Large intestine (tissue), 3 donors: ENCODE data around the gene TBL1XR1. TPM values are rescaled to one million over a fixed set of nuclear protein-coding genes. Genes with fewer than 3 reads are reported as not detected.

Experiments used
- DNase-seq, 2 donors: peaks; one replicate each; pipeline versions ENCODE4 v3.0.0 to v3.0.0-alpha.2; 2013
- H3K27ac ChIP-seq: one replicate; pipeline ENCODE4 v1.5.1; 2013; ENCODE audit warnings: low read length
- H3K27me3 ChIP-seq: 2 replicates; pipeline ENCODE4 v1.6.1; 2013; ENCODE audit warnings: low read length; ENCODE audit not compliant: control insufficient read depth, insufficient read depth
- H3K36me3 ChIP-seq: 2 replicates; pipeline ENCODE4 v1.6.1; 2013; ENCODE audit warnings: low read length; ENCODE audit not compliant: control insufficient read depth, insufficient read depth
- H3K4me1 ChIP-seq: one replicate; pipeline ENCODE4 v1.6.1; 2013; ENCODE audit warnings: low read length; ENCODE audit not compliant: control insufficient read depth, insufficient read depth
- H3K4me3 ChIP-seq: one replicate; pipeline ENCODE4 v1.5.1; 2013; ENCODE audit warnings: low read length
- H3K9me3 ChIP-seq: one replicate; pipeline ENCODE4 v1.6.1; 2013; ENCODE audit warnings: mild to moderate bottlenecking, low read depth, low read length, moderate library complexity; ENCODE audit not compliant: control insufficient read depth
- WGBS: methylation state at CpG from one replicate; pipeline ENCODE4 v1.1.5; 2013; ENCODE audit warnings: low lambda C conversion rate; ENCODE audit not compliant: insufficient coverage; 5-methylcytosine and 5-hydroxymethylcytosine counted together
- polyA plus RNA-seq: library from polyadenylated mRNA; unstranded; fragments of 120-200 nt; gene quantifications from one replicate; pipeline ENCODE4 v1.2.1, GENCODE V29; 2013

Gene TBL1XR1
- polyA plus RNA-seq, 1 donor: 75.7 TPM

DNA sequence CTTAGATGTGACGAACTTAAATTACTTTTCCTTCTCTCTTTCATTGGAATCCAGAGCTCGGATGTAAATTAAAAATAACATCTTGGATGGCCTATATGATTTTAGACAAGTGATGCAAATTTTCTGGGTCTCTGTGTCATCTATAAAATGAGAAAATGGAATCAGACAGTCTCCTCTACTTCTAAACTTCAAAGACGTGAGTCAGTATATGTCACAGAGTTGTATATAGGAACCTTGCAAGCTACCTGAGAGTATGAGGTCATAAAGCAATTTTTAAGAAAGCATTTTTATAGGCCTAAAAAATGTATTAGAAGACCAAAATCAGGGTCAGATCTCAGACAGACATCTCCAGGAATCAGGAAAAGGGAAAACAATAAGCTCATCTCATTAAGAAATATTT lies 128.3 kb downstream of the TBL1XR1 start:
- H3K9me3 ChIP-seq: no peaks in the 10 kb centered on the region
- no peaks in the 10 kb centered on the region for H3K36me3 ChIP-seq
- H3K27me3 ChIP-seq: no peaks in the 10 kb centered on the region
- no peak for DNase-seq
- 100% methylated on average over 1 of the region's 3 CpGs for WGBS
- H3K4me3 ChIP-seq: no peak overlapping the region
- H3K27ac ChIP-seq: no peak overlapping the region
- no peaks in the 10 kb centered on the region for H3K4me1 ChIP-seq

DNA sequence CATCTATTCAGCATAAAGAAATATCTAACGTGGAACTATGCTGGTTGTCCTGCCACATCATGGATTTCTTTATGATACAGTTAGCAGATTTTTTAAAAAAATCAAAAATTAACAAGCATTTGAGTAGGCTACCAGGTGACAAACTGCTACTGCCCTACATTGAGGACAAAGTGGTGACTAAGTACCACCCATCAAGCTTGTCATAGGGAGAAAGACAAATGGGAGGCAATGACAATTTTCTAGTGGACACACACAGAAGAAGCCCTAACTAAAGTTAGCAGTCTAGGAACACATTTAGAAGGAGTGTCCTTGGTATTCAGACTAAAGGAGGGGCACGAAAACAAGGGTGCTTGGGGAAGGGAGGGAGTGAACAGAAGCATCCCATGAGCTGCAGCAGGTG lies 131.2 kb downstream of the TBL1XR1 start:
- no peak for DNase-seq
- Histone ChIP-seq H3K27me3 (no peaks in the 10 kb centered on the region), H3K9me3 (no peaks in the 10 kb centered on the region), H3K36me3 (no peaks in the 10 kb centered on the region), H3K4me1 (no peaks in the 10 kb centered on the region), H3K4me3 (no peak overlapping the region), H3K27ac (no peak overlapping the region)
- WGBS: 100% methylated on average over 1 of the region's 2 CpGs

DNA sequence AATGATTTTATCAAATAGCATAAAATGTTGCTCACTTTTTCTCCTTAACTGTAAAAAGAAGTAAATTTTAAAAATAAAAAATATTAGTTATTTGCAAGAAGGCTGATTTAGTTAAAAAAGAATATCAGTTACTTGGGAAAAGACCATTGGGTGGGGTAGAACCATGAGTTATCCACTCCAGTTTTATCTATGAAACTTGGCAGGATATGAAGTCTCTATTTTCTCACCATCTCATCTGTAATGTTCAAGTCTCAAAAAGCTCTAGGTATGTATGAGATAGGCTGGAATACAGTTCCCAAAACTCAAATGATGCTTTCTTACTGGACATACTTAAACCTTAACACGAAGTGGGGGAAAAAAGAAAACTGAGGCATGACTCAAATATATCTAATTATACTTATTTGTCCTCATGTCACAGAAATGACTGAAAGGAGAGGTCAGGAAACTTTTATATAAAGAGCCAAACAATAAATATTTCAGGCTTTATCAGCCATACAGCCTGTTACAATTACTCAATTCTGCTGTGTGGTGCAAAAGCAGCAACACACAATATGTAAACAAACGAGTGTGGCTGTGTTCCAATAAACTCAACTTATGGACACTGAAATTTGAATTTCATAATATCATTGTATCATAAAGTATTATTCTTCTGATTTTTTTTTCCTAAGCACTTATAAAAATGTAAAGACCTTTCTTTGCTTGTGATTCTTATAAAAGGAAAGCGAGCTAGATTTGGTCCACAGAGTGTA lies 131.8 kb downstream of the TBL1XR1 start:
- DNase-seq: no peak
- no peaks in the 10 kb centered on the region for H3K36me3 ChIP-seq
- 100% methylated on average over 1 of the region's 3 CpGs for WGBS
- no peak overlapping the region for H3K27ac ChIP-seq
- no peaks in the 10 kb centered on the region for H3K9me3 ChIP-seq
- H3K4me3 ChIP-seq: no peak overlapping the region
- H3K4me1 ChIP-seq: no peaks in the 10 kb centered on the region
- no peaks in the 10 kb centered on the region for H3K27me3 ChIP-seq

DNA sequence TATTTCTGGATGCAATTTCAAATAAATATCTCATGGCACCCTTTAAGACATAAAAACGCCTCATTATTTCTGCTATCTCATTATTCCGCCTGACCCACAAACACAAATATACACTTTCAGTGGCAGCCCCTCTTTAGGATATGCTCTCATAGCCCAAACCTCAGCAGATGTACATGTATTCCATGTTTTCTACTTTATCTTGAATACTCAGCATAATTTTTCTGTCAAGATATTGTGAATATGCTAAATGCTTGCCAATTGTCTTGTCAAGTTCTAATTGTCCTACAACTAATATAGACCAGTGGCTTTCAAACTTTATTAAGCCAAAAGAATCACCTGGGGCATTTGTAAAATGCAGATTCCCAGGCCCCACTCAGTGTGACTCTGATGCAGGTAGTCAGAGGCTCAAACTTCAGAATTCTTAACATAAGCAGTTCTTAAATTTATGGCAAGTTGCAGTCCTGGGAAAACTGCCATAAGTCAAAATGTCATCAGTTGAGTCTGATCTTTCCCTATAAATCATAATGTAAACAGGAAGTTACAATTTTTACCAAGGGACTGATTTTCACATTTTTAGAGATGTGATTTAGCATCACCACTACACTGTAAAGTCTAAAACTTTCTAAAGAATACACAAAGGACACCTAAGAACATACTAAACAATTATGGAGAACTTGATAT lies 135.1 kb downstream of the TBL1XR1 start:
- H3K4me1 ChIP-seq: peaks cover 4% of the 10 kb centered on the region
- 100% methylated on average over 1 of the region's 2 CpGs for WGBS
- H3K36me3 ChIP-seq: no peaks in the 10 kb centered on the region
- H3K27ac ChIP-seq: no peak overlapping the region
- no peaks in the 10 kb centered on the region for H3K27me3 ChIP-seq
- no peaks in the 10 kb centered on the region for H3K9me3 ChIP-seq
- DNase-seq: no peak
- H3K4me3 ChIP-seq: no peak overlapping the region

DNA sequence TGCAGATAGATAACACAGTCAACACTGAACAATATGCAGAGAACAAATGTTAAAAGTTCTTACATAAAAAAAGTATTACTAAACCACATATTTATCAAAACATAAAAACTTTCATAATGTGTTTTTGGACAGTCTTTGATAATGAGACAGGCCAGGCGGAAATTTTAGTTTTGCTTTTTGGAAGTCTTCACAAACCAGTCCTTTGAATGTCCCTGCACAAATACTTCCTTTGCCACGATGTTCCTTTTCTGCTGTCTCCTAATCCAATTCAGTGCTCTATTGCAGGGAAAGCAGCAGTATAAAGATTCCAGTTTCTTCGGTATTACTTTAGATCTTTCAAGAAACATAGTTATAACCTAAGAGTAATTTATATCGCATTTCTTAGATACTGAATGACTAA lies 135.9 kb downstream of the TBL1XR1 start:
- H3K4me1 ChIP-seq: peaks cover 4% of the 10 kb centered on the region
- 94% methylated on average over 4 of the region's 4 CpGs for WGBS
- no peaks in the 10 kb centered on the region for H3K36me3 ChIP-seq
- no peak for DNase-seq
- no peak overlapping the region for H3K4me3 ChIP-seq
- no peaks in the 10 kb centered on the region for H3K27me3 ChIP-seq
- no peak overlapping the region for H3K27ac ChIP-seq
- H3K9me3 ChIP-seq: no peaks in the 10 kb centered on the region

DNA sequence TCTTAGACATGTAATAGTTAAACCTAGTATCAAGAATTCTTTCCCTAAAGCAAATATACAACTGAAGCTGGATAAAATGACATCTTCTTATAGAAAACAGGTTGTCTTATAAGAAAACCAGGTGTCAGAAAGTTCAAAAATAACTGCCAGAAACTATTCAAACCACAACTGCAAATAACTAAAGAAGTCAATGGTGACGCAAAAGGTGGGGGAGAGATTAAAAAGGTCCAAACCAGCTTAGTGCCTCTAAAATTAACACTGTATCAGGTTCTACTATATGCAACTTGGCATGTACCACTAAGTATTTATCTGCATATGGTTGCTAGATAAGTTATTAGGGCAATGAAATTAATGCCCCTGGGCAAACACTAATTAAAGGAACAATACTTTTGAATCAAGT lies 136.8 kb downstream of the TBL1XR1 start:
- no peak overlapping the region for H3K27ac ChIP-seq
- H3K4me3 ChIP-seq: no peak overlapping the region
- WGBS: no CpG with 5 or more reads among the region's 1 CpG
- H3K4me1 ChIP-seq: peaks cover 4% of the 10 kb centered on the region
- H3K27me3 ChIP-seq: no peaks in the 10 kb centered on the region
- no peak for DNase-seq
- no peaks in the 10 kb centered on the region for H3K36me3 ChIP-seq
- H3K9me3 ChIP-seq: no peaks in the 10 kb centered on the region

DNA sequence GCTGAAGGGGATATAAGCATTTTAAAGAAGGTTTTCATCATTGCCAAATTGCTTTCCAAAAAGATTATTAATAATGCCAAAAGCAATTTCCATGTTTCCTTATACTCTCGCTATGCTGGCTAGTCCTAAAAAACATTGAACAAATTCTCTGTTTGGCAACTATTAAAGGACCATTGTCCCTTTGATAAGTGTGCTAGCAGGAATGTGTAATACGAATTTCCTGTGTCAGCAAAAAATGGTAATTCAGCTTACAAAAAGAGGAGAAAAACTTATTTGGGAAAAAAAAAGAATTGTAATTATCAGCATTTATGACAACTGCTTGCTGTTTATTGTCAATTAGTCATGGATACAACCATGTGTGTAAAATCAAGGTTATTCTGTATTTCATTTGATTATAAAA lies 138.6 kb downstream of the TBL1XR1 start:
- Histone ChIP-seq H3K36me3 (no peaks in the 10 kb centered on the region), H3K4me3 (no peak overlapping the region), H3K4me1 (peaks cover 4% of the 10 kb centered on the region), H3K27me3 (no peaks in the 10 kb centered on the region), H3K27ac (no peak overlapping the region), H3K9me3 (no peaks in the 10 kb centered on the region)
- DNase-seq: no peak
- WGBS: 79% methylated on average over 2 of the region's 2 CpGs

DNA sequence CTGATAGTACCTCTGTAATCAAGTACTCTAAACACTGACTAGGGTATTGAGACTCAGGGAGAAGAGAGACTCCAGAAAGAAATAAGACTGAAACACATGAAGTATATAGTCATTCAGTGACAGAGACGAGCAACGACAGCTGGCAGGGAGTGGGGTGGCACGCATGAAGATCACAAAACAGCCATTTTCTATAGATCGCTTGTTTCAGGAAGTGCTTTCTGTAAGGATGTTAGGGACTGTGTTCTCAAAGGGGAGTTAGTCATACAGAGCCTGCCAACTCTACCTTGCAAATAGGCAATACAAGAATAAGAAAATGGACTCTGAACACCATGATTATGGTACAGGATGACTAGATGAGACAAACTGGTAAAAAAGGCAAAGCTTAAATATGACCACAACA lies 139.5 kb downstream of the TBL1XR1 start:
- H3K27ac ChIP-seq: no peak overlapping the region

DNA sequence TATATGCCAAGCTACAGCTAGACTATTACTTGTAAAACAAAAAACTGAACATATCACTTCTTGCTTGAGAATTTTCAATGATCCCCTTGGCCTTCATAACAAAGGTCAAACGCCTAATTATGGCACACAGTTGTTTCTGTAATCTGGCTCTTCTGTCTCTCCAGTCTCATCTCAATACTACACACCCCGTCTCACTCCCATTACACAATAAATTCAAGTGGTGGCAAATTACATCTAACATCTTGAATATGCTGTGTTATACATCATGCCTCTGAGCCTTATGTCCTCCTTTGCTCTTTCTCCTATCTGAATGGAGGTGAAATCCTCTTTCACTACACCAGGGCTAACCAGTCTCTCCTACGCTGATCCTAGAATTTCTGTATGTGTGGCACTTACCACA lies 140.4 kb downstream of the TBL1XR1 start:
- DNase-seq: no peak
- no peak overlapping the region for H3K4me3 ChIP-seq
- no peak overlapping the region for H3K27ac ChIP-seq
- peaks cover 3% of the 10 kb centered on the region for H3K36me3 ChIP-seq
- H3K4me1 ChIP-seq: peaks cover 4% of the 10 kb centered on the region
- H3K9me3 ChIP-seq: no peaks in the 10 kb centered on the region
- no peaks in the 10 kb centered on the region for H3K27me3 ChIP-seq
- 100% methylated on average over 1 of the region's 3 CpGs for WGBS

More for the DNA sequence above, 139.5 kb downstream of the TBL1XR1 start:
- H3K27me3 ChIP-seq: no peaks in the 10 kb centered on the region
- H3K36me3 ChIP-seq: peaks cover 3% of the 10 kb centered on the region
- H3K4me1 ChIP-seq: peaks cover 4% of the 10 kb centered on the region
- peak in 1 of 2 donors; percentile 31 for DNase-seq
- WGBS: 85% methylated on average over 3 of the region's 4 CpGs
- H3K9me3 ChIP-seq: no peaks in the 10 kb centered on the region
- no peak overlapping the region for H3K4me3 ChIP-seq

DNA sequence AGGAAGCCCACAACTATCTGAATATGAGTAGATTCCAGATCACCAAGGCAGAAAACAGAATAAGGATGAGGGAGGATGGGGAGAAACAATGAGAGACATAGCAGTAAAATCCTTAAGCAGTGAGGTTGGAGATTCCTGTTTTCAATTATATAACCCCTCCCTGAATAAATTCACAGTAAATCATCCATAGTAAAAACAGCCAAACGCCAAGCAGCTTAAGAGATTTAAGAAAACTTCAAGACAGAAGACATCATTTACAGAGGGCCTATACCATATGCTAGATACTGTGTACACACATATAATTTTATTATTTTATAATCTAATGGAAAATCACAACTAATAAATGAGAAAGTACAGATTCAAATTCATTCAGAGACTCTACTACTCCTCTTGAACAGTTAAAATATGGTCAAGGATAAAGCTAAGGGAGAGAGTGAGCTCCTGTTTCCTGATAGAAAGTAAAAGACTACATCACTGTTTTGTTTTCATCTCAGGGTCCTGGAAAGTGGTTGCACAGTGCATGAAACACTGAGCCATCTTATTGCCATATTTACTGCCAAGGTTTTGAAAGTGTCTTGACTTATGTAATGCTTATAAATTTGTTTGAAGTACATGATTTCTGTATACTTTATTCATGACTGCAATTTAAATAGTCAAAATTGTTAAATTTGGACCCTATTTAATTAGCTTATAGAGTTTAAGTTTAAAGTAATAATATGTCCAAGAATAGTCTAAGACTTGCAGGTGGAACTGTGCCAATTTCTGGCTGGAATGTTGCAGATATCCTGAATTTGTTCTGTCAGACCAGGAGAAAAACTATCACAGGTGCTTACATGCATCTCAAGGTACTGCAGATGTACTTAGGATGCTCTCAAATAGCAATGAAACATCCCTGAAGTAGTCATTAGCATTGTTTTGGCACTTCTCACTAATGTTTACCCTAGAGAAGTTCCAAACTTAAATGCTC lies 141.4 kb downstream of the TBL1XR1 start:
- peaks cover 4% of the 10 kb centered on the region for H3K4me1 ChIP-seq
- no peak overlapping the region for H3K27ac ChIP-seq

More for the DNA sequence above, 141.4 kb downstream of the TBL1XR1 start:
- DNase-seq: no peak
- H3K36me3 ChIP-seq: peaks cover 5% of the 10 kb centered on the region
- no peaks in the 10 kb centered on the region for H3K9me3 ChIP-seq
- WGBS: 60% methylated on average over 1 of the region's 1 CpG
- no peak overlapping the region for H3K4me3 ChIP-seq
- H3K27me3 ChIP-seq: no peaks in the 10 kb centered on the region
